HUES64 (cell line): ENCODE data around the gene SLC32A1.

Experiments
- H3K27ac ChIP-seq: 2 replicates; pipeline ENCODE4 v1.7.0; 2013; ENCODE audit warnings: low read depth, low read length, inconsistent platforms
- H3K27me3 ChIP-seq: 2 replicates; pipeline ENCODE4 v1.6.1; 2013; ENCODE audit warnings: mild to moderate bottlenecking, low read length; ENCODE audit not compliant: insufficient read depth
- H3K36me3 ChIP-seq: 2 replicates; pipeline ENCODE4 v1.6.1; 2013; ENCODE audit warnings: mild to moderate bottlenecking, low read length; ENCODE audit not compliant: insufficient read depth
- H3K4me1 ChIP-seq: 2 replicates; pipeline ENCODE4 v1.6.1; 2013; ENCODE audit warnings: mild to moderate bottlenecking, low read length, moderate library complexity; ENCODE audit not compliant: insufficient read depth
- H3K4me3 ChIP-seq: 2 replicates; pipeline ENCODE4 v1.5.1; 2013; ENCODE audit warnings: mild to moderate bottlenecking, low read length, moderate library complexity
- H3K9ac ChIP-seq: 2 replicates; pipeline ENCODE4 v1.6.1; 2013; ENCODE audit warnings: mild to moderate bottlenecking, low read depth, low read length
- H3K9me3 ChIP-seq: 2 replicates; pipeline ENCODE4 v1.6.1; 2013; ENCODE audit warnings: low read depth, low read length; ENCODE audit not compliant: insufficient read depth
- WGBS: fragments of 150-250, 120-280 bp; methylation state at CpG from one replicate; pipeline ENCODE4 v1.1.7; 2013; ENCODE audit warnings: missing lambda C conversion rate; 5-methylcytosine and 5-hydroxymethylcytosine counted together

SLC32A1 gene

DNA sequence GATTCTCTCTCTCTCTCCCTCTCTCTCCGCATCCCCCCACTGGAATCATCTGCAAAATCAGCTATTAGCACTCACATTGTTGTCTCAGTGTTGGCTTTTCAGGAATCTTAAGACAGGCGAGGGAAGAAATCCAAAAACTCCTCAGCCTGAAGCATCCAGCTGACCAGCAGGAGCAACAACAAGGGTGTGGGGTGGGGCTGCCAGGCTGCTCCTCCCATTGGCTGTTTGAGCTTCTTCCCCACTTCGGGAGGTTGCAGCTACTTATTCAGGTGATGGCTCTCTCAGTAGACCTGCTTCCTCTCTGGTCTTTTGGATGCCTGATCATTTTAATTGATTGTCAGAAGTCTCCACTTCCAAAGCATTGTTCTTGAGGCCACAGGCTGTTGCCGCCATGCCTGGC is 24.1 kb upstream of the SLC32A1 start:
- Histone ChIP-seq H3K4me3 (no peak overlapping the region), H3K9me3 (no peaks in the 10 kb centered on the region), H3K27me3 (no peaks in the 10 kb centered on the region; the same call in 1 of the 2 replicates), H3K36me3 (no peaks in the 10 kb centered on the region), H3K9ac (no peak overlapping the region), H3K4me1 (no peaks in the 10 kb centered on the region), H3K27ac (no peak overlapping the region)
- 58% methylated on average over 4 of the region's 4 CpGs for WGBS

DNA sequence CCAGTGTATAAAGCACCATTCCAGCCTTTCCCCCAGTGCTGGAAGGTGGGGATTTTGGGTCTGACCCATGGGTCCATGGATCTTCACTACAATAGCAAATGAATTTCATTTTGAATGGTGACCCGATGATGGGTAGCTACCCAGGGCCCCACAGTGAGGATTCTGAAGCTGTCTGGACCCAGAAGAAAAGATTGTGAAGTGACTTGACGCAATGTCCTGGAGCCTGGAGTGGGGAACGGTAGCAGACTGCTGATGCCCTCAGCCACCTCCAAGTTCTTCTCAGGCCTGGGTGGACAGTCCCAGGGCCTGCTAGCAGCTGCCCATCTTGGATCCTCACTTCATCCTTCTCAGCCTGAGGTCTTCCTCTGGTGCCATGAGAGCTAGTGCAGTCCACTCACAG is 23.4 kb upstream of the SLC32A1 start:
- Histone ChIP-seq H3K4me3 (no peak overlapping the region), H3K4me1 (no peaks in the 10 kb centered on the region), H3K27me3 (peaks cover 3% of the 10 kb centered on the region; the same call in 1 of the 2 replicates), H3K9me3 (no peaks in the 10 kb centered on the region), H3K36me3 (no peaks in the 10 kb centered on the region), H3K9ac (no peak overlapping the region), H3K27ac (no peak overlapping the region)
- WGBS, result 76% methylated on average over 3 of the region's 3 CpGs

DNA sequence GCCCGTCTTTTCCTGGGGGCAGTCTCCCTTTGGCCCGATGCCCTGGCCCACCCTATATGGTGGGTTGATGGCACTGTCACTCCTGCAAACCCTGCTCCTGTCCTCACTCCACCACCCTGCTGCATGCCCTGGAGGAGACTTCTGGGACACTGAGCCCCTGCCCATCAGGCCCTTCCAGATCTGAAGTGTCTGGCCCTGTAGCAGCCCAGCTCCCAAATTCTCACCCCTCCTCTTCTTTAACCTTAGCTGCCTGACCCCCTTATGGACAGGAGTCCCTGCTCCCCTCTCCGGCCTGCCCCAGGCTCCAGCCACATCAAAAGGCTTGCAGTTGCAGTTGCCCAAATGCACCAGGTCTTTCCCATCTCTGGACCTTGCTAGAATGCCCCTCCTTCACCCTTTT is 20.8 kb upstream of the SLC32A1 start:
- Histone ChIP-seq H3K27me3 (peaks cover 3% of the 10 kb centered on the region; the same call in 1 of the 2 replicates), H3K9me3 (no peaks in the 10 kb centered on the region)
- WGBS, result 72% methylated on average over 3 of the region's 3 CpGs

DNA sequence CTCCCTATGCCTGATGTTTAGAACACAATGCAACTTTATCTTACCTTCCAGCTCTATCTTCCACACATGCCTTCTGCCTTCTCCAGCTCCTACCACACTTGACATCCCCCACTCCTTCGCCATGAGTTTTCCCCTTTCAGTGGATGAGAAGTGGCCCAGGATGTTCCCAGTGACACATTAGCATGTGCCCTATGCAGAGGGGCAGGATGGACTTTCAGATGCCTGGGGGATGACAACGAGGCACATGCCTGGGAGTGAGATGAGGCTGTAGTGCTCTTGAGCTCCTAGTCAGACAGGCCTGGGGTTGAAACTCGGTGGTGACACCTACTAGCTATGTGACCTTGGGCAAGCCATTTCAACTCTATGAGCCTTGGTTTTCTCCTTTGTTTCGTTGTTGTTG is 20.1 kb upstream of the SLC32A1 start:
- Histone ChIP-seq H3K9ac (no peak overlapping the region), H3K4me3 (no peak overlapping the region), H3K9me3 (no peaks in the 10 kb centered on the region), H3K27ac (no peak overlapping the region), H3K27me3 (peaks cover 3% of the 10 kb centered on the region; the same call in 1 of the 2 replicates), H3K36me3 (no peaks in the 10 kb centered on the region), H3K4me1 (peaks cover 7% of the 10 kb centered on the region; the same call in 1 of the 2 replicates)
- WGBS, result 82% methylated on average over 4 of the region's 4 CpGs

More for the DNA sequence above, 20.8 kb upstream of the SLC32A1 start:
- H3K9ac ChIP-seq, result no peak overlapping the region
- no peak overlapping the region for H3K4me3 ChIP-seq
- no peak overlapping the region for H3K27ac ChIP-seq
- H3K36me3 ChIP-seq, result no peaks in the 10 kb centered on the region
- H3K4me1 ChIP-seq, result peaks cover 7% of the 10 kb centered on the region; the same call in 1 of the 2 replicates

DNA sequence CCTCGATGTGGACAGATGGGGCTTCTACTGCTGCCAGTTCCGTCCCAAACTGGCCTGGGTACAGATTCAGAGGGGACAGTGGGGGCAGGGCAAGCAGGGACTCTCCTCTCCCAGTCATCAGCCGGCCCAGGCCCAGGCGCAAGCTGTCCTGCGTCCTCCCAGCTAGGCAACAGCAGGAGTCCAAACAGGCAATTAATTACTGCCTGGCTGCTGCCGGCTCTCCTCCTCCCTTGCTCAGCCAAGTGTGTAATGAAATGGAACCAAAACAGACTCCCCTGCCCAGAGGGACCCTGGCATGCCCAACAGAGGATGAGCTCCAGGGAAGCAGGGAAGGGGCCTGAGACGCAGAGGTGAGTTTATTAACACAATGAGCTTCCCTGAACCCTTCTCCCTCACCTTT is 17.8 kb upstream of the SLC32A1 start:
- no peak overlapping the region for H3K4me3 ChIP-seq
- 28% methylated on average over 7 of the region's 7 CpGs for WGBS
- H3K4me1 ChIP-seq, result peaks cover 7% of the 10 kb centered on the region; the same call in 1 of the 2 replicates
- H3K27me3 ChIP-seq, result 0 out of 2 replicates have a peak, but pooled peaks cover 3% of the 10 kb centered on the region
- no peaks in the 10 kb centered on the region for H3K36me3 ChIP-seq
- H3K9me3 ChIP-seq, result no peaks in the 10 kb centered on the region
- H3K27ac ChIP-seq, result no peak overlapping the region
- no peak overlapping the region for H3K9ac ChIP-seq

DNA sequence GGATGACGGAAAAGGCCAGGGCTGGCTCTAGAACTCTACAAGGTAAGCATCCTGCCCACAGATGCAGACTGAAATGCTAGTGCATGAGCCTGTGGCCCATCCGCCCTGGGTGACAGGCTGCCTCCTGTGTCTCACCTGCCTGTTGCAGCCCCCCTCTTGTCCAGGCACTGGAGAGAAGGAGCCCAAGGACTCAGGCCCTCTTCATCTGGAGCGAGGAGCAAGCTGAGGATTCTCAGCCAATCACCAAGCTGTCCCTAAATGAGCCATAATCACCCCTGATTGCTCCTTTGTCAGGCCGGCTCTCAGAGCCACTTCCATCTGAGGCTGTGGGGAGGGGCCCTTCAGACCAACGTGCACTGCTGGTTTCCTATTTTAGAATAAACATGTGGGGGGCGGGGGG is 10.0 kb upstream of the SLC32A1 start:
- H3K4me3 ChIP-seq, result no peak overlapping the region
- no peak overlapping the region for H3K27ac ChIP-seq
- H3K9ac ChIP-seq, result no peak overlapping the region
- peaks cover 9% of the 10 kb centered on the region; the same call in 1 of the 2 replicates for H3K4me1 ChIP-seq
- 48% methylated on average over 6 of the region's 6 CpGs for WGBS
- peaks cover 18% of the 10 kb centered on the region for H3K27me3 ChIP-seq
- H3K9me3 ChIP-seq, result no peaks in the 10 kb centered on the region
- H3K36me3 ChIP-seq, result no peaks in the 10 kb centered on the region

DNA sequence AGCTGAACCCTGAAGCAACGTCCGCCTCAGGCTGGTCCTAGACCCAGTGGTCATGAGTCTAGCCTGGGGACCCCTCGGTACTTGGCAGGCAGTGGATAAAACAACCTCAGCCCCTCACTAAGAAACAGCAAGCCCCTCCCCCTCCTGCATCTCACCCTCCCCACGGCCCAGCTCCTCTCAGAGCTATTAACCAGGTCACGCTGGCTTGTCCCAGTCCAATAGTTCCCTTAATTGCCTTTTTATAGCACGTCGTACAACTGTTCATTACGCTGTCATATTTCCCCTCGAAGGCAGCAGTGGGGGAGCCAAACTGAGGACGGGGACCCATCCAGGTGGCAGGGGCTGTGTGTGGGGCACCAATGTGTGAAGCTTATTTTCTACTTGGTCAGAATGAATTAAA is 8.6 kb upstream of the SLC32A1 start:
- no peaks in the 10 kb centered on the region for H3K9me3 ChIP-seq
- H3K36me3 ChIP-seq, result no peaks in the 10 kb centered on the region
- no peak overlapping the region for H3K27ac ChIP-seq
- H3K4me3 ChIP-seq, result no peak overlapping the region
- peaks cover 32% of the 10 kb centered on the region for H3K27me3 ChIP-seq
- H3K4me1 ChIP-seq, result peaks cover 9% of the 10 kb centered on the region; the same call in 1 of the 2 replicates
- no peak overlapping the region for H3K9ac ChIP-seq
- 76% methylated on average over 10 of the region's 10 CpGs for WGBS

DNA sequence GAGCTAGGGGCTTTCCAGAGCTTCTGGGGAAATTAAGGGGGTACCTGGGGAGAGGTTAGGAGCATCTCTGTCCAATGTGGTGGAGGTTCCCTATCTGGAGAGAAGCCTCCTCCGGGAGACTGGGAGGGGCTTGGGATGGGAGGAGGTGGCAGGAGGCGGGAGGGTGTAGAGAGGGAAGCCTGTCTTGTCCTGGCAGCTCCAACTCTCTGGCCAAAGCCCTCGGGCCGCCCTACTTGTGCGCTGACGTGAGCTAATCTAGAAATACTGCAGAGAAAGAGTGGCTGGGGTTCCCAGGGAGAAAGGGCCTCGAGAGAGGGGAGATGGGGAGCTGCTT is 1.6 kb upstream of the SLC32A1 start:
- peak overlapping the region; percentile 36 for H3K4me3 ChIP-seq
- H3K4me1 ChIP-seq, result 0 out of 2 replicates have a peak, but pooled peaks cover 9% of the 10 kb centered on the region
- no peaks in the 10 kb centered on the region for H3K9me3 ChIP-seq
- no peak overlapping the region for H3K9ac ChIP-seq
- H3K36me3 ChIP-seq, result no peaks in the 10 kb centered on the region
- WGBS, result 4% methylated on average over 7 of the region's 7 CpGs
- no peak overlapping the region for H3K27ac ChIP-seq
- H3K27me3 ChIP-seq, result peaks cover 100% of the 10 kb centered on the region

DNA sequence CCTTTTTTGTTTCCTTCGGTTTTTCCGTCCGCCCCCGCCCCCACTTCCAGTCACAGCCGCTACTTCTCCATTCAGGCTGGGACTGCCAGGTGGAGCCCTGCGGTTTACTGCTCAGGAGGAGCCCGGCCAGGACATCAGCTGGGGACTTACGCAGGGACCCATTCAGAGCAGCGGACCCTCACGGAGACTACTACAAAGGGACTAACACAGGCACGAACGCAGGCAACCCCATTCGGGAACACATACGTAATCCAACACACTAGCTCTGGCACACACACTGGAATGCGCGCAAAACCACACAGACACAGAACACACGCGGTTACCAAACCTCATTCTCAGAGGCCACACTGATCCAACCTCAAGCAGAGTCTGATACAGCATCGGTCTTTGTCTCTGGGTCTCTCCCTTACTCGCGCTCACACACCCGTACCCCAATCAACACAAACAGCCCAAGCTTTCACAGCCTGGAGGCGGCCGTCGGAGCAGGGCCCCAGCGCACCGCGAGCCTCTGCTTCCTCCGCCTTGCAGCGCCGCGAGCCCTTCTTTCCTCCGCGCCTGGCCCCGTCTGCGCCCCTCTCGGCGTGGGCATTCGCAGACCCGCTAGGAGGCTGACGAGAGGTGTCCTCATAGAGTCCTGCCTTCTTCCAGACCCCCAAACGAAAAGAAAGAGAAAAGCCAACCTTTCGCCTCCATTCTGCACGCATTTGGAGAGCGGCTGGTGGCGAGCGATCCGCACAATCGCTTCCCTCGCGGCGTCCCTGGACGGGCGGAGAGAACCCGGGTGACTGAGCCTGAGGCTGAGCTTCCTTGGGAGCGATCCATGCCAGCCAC is 1.1 kb upstream of the SLC32A1 start:
- H3K36me3 ChIP-seq, result no peaks in the 10 kb centered on the region
- 0 out of 2 replicates have a peak, but pooled peaks cover 9% of the 10 kb centered on the region for H3K4me1 ChIP-seq
- 1% methylated on average over 56 of the region's 56 CpGs for WGBS
- H3K4me3 ChIP-seq, result peak overlapping the region; percentile 36
- no peak overlapping the region for H3K27ac ChIP-seq
- H3K9me3 ChIP-seq, result no peaks in the 10 kb centered on the region
- peaks cover 100% of the 10 kb centered on the region for H3K27me3 ChIP-seq
- H3K9ac ChIP-seq, result no peak overlapping the region

DNA sequence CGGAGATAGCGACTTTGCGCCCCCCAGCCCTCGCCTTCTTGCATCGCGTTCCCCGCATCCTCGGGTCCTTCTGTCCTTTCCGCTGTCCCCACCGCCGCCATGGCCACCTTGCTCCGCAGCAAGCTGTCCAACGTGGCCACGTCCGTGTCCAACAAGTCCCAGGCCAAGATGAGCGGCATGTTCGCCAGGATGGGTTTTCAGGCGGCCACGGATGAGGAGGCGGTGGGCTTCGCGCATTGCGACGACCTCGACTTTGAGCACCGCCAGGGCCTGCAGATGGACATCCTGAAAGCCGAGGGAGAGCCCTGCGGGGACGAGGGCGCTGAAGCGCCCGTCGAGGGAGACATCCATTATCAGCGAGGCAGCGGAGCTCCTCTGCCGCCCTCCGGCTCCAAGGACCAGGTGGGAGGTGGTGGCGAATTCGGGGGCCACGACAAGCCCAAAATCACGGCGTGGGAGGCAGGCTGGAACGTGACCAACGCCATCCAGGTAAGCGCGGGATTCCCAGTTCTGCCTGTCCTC is 401 bp downstream of the SLC32A1 start:
- H3K36me3 ChIP-seq, result no peaks in the 10 kb centered on the region
- no peaks in the 10 kb centered on the region for H3K9me3 ChIP-seq
- WGBS, result 2% methylated on average over 46 of the region's 46 CpGs
- H3K4me3 ChIP-seq, result peak overlapping the region; percentile 43
- peaks cover 100% of the 10 kb centered on the region for H3K27me3 ChIP-seq
- peaks cover 12% of the 10 kb centered on the region; the same call in 1 of the 2 replicates for H3K4me1 ChIP-seq
- H3K9ac ChIP-seq, result no peak overlapping the region
- H3K27ac ChIP-seq, result no peak overlapping the region

DNA sequence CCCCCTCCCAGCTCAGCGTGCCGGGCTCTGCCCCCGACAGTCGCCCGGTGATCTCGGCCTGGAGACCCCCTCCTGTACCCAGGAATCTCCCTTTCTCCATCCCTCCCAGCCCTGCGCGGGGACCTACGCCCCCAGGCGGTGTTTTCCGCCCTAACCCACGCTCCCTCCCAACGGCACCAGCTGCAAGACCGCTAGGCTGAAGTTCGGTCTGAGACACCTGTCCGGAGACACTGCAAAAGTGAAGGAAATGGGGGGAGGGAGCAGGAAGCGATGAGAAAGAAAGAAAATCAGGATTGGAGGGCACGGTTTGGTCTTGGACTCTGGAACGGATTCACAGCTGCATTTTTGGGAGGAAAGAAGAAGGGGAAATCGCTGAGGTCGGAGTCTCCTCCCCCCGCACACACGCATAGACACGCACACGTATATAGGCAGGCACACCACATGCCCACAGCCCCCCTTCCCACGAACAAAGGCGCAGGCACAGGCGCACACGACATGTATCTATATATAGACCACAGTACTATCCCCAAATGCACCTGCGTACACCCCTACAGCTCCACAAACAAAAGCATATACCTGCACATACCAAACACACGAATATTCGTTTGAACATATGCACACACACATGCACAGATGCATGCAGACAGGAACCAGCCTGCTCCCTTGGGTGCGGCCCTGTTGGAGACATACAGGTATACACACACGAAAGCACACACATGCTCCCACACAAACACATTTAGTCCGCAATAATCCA is 1.0 kb downstream of the SLC32A1 start:
- peaks cover 100% of the 10 kb centered on the region for H3K27me3 ChIP-seq
- H3K4me1 ChIP-seq, result peaks cover 17% of the 10 kb centered on the region; the same call in 1 of the 2 replicates
- no peak overlapping the region for H3K9ac ChIP-seq
- H3K27ac ChIP-seq, result no peak overlapping the region
- H3K36me3 ChIP-seq, result no peaks in the 10 kb centered on the region
- WGBS, result 6% methylated on average over 35 of the region's 35 CpGs
- peak overlapping the region; percentile 43 for H3K4me3 ChIP-seq
- H3K9me3 ChIP-seq, result no peaks in the 10 kb centered on the region
